Measurements from ENCODE around the gene GTSE1.

DNA sequence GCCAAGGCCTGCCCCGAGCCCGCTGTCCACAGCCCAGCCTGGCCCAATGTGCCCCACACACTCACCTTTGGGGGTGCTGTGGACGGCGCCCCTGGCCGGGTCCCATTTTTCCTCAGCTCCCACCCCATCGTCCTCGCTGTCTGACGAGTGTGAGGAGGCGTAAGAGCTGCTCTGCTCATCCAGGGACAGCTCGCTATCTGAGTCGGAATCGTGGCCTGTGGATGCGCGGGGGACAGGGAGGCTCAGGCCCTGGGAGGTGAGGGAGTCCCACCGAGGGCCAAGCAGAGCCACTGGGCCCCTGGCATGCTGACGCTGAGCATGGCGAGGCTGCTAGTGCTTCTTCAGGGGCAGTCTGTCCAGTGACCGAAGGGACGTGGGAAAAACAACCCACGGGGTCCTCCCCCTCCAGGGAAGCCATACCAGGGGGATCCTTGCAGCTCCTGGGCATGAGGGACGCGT lies 68.5 kb downstream of the GTSE1 start:
- TF ChIP-seq, protein P1, sequence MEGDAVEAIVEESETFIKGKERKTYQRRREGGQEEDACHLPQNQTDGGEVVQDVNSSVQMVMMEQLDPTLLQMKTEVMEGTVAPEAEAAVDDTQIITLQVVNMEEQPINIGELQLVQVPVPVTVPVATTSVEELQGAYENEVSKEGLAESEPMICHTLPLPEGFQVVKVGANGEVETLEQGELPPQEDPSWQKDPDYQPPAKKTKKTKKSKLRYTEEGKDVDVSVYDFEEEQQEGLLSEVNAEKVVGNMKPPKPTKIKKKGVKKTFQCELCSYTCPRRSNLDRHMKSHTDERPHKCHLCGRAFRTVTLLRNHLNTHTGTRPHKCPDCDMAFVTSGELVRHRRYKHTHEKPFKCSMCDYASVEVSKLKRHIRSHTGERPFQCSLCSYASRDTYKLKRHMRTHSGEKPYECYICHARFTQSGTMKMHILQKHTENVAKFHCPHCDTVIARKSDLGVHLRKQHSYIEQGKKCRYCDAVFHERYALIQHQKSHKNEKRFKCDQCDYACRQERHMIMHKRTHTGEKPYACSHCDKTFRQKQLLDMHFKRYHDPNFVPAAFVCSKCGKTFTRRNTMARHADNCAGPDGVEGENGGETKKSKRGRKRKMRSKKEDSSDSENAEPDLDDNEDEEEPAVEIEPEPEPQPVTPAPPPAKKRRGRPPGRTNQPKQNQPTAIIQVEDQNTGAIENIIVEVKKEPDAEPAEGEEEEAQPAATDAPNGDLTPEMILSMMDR (optimal IDR thresholded peaks at IDR 0.05 in 1 of 3, IDR thresholded peaks at IDR 0.05 in 1 of 3, conservative IDR thresholded peaks at IDR 0.05 in 1 of 3; ENCODE audit: extremely low read depth in 1 of 3, insufficient read depth in 2 of 3, low read length in 3 of 3): no peak
- TF ChIP-seq EZH2 (IDR thresholded peaks at IDR 0.05; ENCODE audit: low read length): no peak
